HFFc6 (cell line): ENCODE results near the gene TIMM50. TPM values are rescaled to one million over a fixed set of nuclear protein-coding genes. Genes with fewer than 3 reads are reported as not detected.
A peak's percentile ranks its signal among the peaks of the same experiment; 100 is the strongest.

Source experiments
- DNase-seq: peaks from one replicate; pipeline ENCODE4 v3.0.0-alpha.2; 2018
- H3K27ac Mint-ChIP-seq: 2 replicates; pipeline ENCODE4 v1.8.0; 2020; ENCODE audit warnings: mild to moderate bottlenecking, mixed read lengths
- H3K27me3 Mint-ChIP-seq: 2 replicates; pipeline ENCODE4 v1.8.0; 2021; ENCODE audit warnings: mild to moderate bottlenecking, moderate library complexity, mixed read lengths; ENCODE audit not compliant: insufficient read depth
- H3K36me3 Mint-ChIP-seq: 2 replicates; pipeline ENCODE4 v1.8.0; 2021; ENCODE audit warnings: low read depth, mixed read lengths
- H3K4me1 Mint-ChIP-seq: 2 replicates; pipeline ENCODE4 v1.8.0; 2020; ENCODE audit warnings: low read depth, mixed read lengths
- H3K4me3 Mint-ChIP-seq: 2 replicates; pipeline ENCODE4 v1.8.0; 2020; ENCODE audit warnings: mild to moderate bottlenecking, moderate library complexity, mixed read lengths
- H3K9me3 Mint-ChIP-seq: 2 replicates; pipeline ENCODE4 v1.8.0; 2020; ENCODE audit warnings: mild to moderate bottlenecking, mixed read lengths
- total RNA-seq, 6 experiments: library from RNA; stranded (reverse); fragmentation: NEBNext Ultra II Directional; extraction: Animal tissue kit (Norgen Biotek cat#: 25700); gene quantifications; 2 replicates in 1 of 6; 3 replicates in 5 of 6; pipeline ENCODE4 v1.2.3, GENCODE V29; 2021
- TF ChIP-seq, protein P1 (sequence below): fragments of 200-600 bp; sonication (generic); IDR thresholded peaks from 2 replicates; pipeline ENCODE4 v1.5.0; 2021; ENCODE audit warnings: antibody characterized with exemption, mild to moderate bottlenecking

The TIMM50 gene
- total RNA-seq, 6 experiments from 2014 or later: 86.2 to 104 (median 92.5) TPM

DNA sequence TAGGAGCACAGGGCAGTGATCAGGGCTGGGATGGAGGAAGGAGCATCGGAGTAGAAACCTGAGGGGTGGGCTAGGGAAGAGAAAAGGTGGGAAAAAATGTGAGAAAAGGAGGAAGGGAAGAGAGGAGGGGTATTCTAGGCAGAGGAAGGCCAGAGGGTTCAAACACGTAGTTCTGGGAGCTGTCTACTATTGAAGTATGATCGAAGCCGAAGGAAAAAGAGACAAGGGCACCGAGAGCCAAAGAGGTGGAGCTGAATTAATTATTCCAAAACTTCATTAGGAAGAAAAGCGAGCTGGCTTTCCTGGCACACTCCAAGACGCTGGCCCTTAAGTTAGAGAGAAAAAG is 25.9 kb downstream of the TIMM50 start:
- TF ChIP-seq, protein P1, sequence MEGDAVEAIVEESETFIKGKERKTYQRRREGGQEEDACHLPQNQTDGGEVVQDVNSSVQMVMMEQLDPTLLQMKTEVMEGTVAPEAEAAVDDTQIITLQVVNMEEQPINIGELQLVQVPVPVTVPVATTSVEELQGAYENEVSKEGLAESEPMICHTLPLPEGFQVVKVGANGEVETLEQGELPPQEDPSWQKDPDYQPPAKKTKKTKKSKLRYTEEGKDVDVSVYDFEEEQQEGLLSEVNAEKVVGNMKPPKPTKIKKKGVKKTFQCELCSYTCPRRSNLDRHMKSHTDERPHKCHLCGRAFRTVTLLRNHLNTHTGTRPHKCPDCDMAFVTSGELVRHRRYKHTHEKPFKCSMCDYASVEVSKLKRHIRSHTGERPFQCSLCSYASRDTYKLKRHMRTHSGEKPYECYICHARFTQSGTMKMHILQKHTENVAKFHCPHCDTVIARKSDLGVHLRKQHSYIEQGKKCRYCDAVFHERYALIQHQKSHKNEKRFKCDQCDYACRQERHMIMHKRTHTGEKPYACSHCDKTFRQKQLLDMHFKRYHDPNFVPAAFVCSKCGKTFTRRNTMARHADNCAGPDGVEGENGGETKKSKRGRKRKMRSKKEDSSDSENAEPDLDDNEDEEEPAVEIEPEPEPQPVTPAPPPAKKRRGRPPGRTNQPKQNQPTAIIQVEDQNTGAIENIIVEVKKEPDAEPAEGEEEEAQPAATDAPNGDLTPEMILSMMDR: no peak
- Mint-ChIP-seq H3K36me3 (no peaks in the 10 kb centered on the region), H3K4me1 (peaks cover 8% of the 10 kb centered on the region; the same call in 1 of the 2 replicates), H3K9me3 (no peaks in the 10 kb centered on the region), H3K27me3 (peaks cover 39% of the 10 kb centered on the region), H3K4me3 (peak overlapping the region; percentile 34; the same call in 1 of the 2 replicates), H3K27ac (no peak overlapping the region)
- DNase-seq: no peak

DNA sequence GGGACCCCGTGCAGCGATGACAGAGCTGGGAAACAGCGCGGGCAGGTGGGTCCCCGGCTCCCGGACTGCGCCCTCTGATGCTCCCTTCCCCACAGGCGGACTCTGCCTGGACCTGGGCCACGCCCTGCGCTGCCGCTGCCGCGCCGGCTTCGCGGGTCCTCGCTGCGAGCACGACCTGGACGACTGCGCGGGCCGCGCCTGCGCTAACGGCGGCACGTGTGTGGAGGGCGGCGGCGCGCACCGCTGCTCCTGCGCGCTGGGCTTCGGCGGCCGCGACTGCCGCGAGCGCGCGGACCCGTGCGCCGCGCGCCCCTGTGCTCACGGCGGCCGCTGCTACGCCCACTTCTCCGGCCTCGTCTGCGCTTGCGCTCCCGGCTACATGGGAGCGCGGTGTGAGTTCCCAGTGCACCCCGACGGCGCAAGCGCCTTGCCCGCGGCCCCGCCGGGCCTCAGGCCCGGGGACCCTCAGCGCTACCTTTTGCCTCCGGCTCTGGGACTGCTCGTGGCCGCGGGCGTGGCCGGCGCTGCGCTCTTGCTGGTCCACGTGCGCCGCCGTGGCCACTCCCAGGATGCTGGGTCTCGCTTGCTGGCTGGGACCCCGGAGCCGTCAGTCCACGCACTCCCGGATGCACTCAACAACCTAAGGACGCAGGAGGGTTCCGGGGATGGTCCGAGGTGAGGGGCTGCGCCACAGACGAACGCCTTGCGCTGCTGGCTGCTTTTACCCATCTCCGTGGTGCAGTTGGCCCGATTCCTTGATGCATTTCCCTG is 26.5 kb downstream of the TIMM50 start:
- H3K27ac Mint-ChIP-seq: no peak overlapping the region
- peaks cover 8% of the 10 kb centered on the region; the same call in 1 of the 2 replicates for H3K4me1 Mint-ChIP-seq
- no peaks in the 10 kb centered on the region for H3K9me3 Mint-ChIP-seq
- H3K4me3 Mint-ChIP-seq: peak overlapping the region; percentile 72
- peaks cover 42% of the 10 kb centered on the region for H3K27me3 Mint-ChIP-seq
- no peaks in the 10 kb centered on the region for H3K36me3 Mint-ChIP-seq
- TF ChIP-seq, protein P1: no peak
- no peak for DNase-seq

DNA sequence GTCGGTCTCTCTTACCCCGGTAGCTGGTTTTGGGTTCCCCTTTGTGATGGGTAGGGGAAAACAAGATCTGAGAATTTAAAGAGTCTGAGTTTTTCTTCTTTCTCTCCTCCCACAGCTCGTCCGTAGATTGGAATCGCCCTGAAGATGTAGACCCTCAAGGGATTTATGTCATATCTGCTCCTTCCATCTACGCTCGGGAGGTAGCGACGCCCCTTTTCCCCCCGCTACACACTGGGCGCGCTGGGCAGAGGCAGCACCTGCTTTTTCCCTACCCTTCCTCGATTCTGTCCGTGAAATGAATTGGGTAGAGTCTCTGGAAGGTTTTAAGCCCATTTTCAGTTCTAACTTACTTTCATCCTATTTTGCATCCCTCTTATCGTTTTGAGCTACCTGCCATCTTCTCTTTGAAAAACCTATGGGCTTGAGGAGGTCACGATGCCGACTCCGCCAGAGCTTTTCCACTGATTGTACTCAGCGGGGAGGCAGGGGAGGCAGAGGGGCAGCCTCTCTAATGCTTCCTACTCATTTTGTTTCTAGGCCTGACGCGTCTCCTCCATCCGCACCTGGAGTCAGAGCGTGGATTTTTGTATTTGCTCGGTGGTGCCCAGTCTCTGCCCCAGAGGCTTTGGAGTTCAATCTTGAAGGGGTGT is 27.2 kb downstream of the TIMM50 start:
- DNase-seq: no peak
- peaks cover 8% of the 10 kb centered on the region; the same call in 1 of the 2 replicates for H3K4me1 Mint-ChIP-seq
- TF ChIP-seq, protein P1: no peak
- no peaks in the 10 kb centered on the region for H3K9me3 Mint-ChIP-seq
- H3K36me3 Mint-ChIP-seq: no peaks in the 10 kb centered on the region
- no peak overlapping the region for H3K27ac Mint-ChIP-seq
- peak overlapping the region; percentile 72 for H3K4me3 Mint-ChIP-seq
- peaks cover 42% of the 10 kb centered on the region for H3K27me3 Mint-ChIP-seq

DNA sequence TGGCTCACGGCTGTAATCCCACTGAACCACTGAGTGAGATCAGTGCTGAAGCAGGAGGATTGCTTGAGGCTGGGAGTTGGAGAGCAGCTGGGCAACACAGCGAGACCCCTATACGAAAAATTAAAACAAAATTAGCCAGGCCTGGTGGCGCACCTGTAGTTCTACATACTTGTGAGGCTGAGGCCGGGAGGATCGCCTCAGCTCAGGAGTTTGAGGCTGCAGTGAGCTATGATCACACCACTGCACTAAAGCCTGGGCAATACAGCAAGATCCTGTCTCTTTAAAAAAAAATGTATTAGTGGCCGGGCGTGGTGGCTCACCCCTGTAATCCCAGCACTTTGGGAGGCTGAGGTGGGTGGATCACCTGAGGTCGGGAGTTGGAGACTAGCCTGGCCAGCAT is 28.0 kb downstream of the TIMM50 start:
- no peak overlapping the region for H3K4me3 Mint-ChIP-seq
- DNase-seq: no peak

DNA sequence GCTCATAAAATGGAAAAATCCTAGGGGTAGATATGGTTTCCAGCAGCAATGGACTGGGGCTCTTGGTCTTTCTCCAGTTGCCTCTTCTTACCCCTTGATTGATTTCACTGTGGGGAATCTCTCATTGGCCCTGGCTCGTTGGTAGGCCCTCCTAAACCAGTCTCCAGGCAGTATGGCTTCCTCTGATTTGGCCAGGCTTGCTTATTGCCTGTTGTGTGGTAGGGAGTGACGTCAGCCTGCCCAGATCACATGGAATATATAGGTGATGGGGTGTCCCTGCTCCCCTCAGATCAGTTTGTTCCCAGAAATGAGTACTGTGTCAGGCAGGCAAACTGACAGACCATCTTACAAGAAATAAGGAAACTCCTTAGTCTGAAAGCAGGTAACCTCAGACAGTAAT is 28.6 kb downstream of the TIMM50 start:
- Mint-ChIP-seq H3K27me3 (peaks cover 41% of the 10 kb centered on the region), H3K4me1 (peaks cover 8% of the 10 kb centered on the region; the same call in 1 of the 2 replicates), H3K4me3 (no peak overlapping the region), H3K27ac (no peak overlapping the region), H3K9me3 (no peaks in the 10 kb centered on the region), H3K36me3 (no peaks in the 10 kb centered on the region)
- no peak for DNase-seq
- TF ChIP-seq, protein P1: no peak

More for the DNA sequence above, 28.0 kb downstream of the TIMM50 start:
- no peaks in the 10 kb centered on the region for H3K9me3 Mint-ChIP-seq
- H3K27me3 Mint-ChIP-seq: peaks cover 40% of the 10 kb centered on the region
- TF ChIP-seq, protein P1: no peak
- H3K27ac Mint-ChIP-seq: no peak overlapping the region
- H3K4me1 Mint-ChIP-seq: peaks cover 8% of the 10 kb centered on the region; the same call in 1 of the 2 replicates
- H3K36me3 Mint-ChIP-seq: no peaks in the 10 kb centered on the region
